ENCODE measurements around the gene LRRN4CL.
"Not testable (repeated sequence)": the region's sequence is repeated elsewhere in the genome, so short reads cannot be mapped to it uniquely, and the experiment has no call there.

The LRRN4CL gene

DNA sequence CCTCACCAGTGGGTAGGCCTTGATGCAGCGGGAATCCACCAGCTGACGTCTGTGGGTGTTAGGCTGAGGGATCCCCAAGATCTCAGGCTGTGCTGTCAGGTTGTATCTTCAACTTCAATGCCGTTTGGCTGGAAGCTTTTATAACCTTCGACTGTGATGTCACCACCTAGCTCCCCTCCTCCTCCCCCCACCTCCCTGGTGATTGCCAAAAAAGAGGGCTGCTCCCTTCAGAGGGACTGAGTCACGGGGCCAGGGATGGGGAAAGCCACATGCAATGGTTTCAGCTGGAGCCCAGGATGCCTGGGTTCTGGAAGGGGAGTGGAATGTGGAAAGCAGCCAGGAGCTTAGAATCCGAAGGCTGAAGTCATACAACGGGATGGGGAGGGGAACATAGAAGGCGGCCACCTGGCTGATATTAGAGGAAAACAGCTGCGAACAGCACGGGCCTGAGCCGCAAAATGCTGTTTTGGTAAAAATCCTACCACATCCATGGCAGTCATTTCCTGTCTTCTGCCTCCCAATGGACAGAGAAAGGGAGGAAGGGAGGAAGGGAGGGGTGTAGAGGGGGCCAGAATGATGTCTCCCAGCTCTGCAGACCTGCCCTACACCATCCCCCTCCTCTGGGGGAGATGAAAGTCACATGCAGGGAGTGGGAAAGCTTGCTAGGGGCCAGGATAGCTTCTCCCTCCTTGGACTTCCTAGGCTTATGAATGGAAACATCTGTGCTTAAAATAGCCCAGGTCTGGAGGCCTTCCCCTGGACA lies at the start of gene LRRN4CL:
Gene LRRN4CL (minus strand): TSS at position 110 of the 763 bp plus-strand sequence. CDS start 1,022 bp downstream, outside the sequence.
- no peak for DNase-seq (ENCODE audit: low read depth in 2 of 2)

- DNase-seq (ENCODE audit: low read depth in 2 of 2), result no peak
Measured at GRCh38 chr11:62737196-62737595, 47.9 kb upstream of the LRRN4CL start.

- DNase-seq (ENCODE audit: low read depth in 2 of 2), result no peak
Measured at GRCh38 chr11:62732830-62733229, 43.5 kb upstream of the LRRN4CL start.

DNA sequence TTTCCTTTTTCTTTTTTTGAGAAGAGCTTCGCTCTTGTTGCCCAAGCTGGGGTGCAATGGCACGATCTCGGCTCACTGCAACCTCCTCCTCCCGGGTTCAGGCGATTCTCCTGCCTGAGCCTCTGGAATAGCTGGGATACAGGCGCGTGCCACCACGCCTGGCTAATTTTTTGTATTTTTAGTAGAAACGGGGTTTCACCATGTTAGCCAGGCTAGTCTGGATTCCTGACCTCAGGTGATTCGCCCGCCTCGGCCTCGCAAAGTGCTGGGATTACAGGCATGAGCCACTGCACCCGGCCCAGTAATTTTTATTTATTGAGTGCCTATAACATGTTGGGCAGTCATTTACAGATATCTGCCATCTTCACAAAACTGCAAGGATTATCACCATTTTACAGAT lies 40.7 kb upstream of the LRRN4CL start:
- not testable (repeated sequence) for DNase-seq (ENCODE audit: low read depth in 2 of 2)

GRCh38 chr11:62728171-62728988 lies 39.0 kb upstream of the LRRN4CL start, which contains the start of gene TTC9C:
Gene TTC9C, plus strand, starts transcription at chr11:62728486. Its CDS starts 363 bp downstream, at chr11:62728849.
- DNase-seq (ENCODE audit: low read depth in 2 of 2), result peak; percentile 77

DNA sequence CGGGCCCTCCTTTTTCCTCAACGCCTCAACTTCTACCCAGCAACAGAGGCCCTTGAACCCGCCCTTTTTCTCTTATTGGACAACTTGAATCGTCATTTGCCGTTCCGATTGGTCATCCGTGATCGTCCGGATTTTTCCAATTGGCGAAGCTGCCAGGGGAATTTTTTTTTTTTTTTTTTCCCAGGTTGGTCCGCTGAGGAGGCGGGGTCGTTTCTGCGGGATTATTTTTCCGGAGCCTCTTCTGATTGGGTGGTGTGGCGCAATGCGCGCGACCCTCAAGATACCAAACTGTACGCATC lies 38.5 kb upstream of the LRRN4CL start:
- peak; percentile 75 to 82 for DNase-seq (ENCODE audit: low read depth in 2 of 2)

DNA sequence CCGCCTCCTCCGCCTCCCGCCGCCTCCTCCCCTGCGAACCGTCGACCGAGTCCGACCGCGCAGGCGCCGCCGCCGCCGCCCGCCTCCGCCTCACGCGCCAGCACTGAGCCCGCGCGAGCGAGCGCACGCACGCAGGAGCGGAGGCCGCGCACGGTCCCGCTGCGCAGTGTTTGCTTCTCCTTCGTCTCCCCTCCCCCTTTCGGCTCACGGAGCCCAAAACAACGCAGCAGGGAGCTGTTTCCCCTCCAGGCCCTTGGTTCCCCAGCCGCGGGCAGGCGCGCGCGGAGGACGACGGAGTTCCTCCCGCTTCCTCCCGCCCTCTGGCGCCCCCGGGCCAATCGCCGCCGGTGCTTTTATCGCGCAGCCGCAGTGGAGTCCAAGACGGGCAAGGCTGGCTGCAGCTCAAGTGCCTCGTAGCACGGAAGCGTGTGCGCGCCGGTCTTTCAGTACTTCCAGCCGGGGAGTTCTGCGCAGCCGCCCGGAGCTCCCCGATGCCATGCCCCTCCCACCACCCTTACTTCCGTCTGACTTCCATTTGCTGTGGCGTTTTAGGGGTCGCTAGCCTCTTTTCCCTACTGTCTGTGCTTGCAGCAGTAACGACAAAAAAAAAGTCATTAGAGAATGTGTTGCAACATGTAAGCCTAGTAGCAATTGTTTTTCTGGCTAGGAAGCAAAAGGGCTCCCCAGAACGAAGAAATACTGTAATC lies 38.0 kb upstream of the LRRN4CL start, which contains the start of gene HNRNPUL2:
Gene HNRNPUL2 (minus strand): TSS at position 293 of the 707 bp plus-strand sequence. CDS start 301 bp downstream, outside the sequence.
- DNase-seq (ENCODE audit: low read depth in 2 of 2), result peak; percentile 98 to 99

GRCh38 chr11:62726915-62727164 lies 37.5 kb upstream of the LRRN4CL start:
- no peak for DNase-seq (ENCODE audit: low read depth in 2 of 2)

DNA sequence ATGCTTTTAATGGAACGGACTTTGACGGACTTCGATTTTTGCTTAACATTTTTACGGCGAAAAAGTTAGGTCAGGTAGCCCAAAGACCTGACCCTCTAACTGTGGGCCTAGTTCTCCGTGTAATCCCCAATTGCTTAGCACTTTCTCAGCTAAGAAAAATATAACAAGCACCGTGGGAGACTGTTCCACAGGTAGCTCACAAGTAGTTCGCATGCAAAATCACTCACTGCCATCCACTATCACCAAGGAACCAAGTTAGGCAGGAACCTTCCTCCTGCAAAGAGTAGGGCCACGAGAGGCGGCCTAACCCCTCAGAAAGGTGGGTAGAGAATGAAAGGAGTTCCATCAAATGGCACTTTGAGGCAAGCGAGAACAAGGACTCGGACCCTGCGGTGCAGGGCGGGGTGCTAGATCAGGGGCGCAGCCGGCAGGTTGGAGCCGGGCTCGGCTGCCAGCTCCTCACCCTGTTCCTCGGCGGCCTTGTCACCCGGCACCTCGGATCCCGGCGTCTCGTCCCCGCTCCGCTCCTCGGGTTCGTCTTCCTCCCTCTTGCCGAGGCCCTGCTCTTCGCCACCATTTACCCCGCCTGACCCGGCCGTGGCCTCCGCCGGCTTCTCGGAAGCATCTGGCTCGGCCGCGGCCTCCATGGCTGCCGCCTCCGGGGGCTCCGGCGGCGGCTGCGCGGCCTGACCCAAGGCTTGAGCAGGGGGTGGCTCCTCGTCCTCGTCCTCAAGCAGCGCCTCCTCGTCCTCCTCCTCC lies 37.0 kb upstream of the LRRN4CL start:
- DNase-seq (ENCODE audit: low read depth in 2 of 2), result no peak

DNA sequence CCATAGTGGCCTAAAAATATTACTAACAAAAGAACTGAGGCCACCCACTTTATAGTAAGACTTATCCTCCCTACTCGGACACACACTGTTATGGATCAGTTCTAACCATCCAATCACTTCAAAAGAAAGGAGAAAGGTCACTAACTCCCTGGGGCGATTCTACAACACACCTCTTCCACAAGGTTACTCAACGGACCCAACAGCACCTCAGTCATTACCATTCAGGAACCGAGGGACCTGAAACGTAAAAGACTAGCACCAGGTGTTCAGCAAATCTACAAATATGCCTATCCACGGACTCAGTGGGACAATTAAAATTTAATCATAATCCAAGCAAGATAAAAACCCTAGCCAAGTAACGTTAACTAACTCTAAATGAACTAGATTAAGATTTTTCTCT lies 36.3 kb upstream of the LRRN4CL start:
- no peak for DNase-seq (ENCODE audit: low read depth in 2 of 2)

DNA sequence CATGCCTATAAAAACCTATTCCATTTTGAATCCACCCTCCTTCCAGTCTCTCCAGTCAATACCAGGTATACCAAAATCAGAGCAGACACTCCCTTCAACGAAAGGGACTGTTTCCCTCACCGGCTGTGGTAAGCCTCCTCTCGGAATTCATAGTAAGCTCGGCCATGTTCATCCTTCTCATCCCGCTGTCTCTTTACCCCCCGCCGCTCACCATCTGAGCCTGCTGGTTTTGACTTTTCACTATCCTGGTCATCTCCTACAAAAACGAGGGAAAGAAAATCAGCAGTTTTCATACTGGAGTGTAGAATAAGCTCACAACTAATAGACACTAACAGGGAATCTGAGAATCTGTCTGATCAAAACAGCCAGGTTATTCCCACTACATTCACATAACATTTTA lies 34.8 kb upstream of the LRRN4CL start:
- DNase-seq (ENCODE audit: low read depth in 2 of 2), result no peak

DNA sequence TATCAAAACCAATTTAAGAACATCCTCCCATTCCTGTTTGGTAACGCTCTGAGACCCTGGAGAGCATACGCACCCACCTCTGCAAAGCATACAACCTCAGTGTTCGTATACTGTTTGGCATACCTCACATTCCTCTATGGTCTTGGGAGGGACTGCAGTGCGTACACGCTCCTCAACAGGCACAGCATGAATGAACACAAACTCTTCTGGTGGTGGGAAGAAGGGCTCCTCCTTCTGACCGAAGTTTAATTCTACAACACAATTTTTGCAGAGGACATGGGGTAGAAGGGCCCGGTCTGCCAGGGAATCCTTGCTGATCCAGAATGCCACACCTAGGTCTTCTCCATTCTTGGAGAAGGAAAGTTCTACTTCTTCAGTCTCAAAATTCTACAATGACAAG lies 32.7 kb upstream of the LRRN4CL start:
- DNase-seq (ENCODE audit: low read depth in 2 of 2), result no peak

DNA sequence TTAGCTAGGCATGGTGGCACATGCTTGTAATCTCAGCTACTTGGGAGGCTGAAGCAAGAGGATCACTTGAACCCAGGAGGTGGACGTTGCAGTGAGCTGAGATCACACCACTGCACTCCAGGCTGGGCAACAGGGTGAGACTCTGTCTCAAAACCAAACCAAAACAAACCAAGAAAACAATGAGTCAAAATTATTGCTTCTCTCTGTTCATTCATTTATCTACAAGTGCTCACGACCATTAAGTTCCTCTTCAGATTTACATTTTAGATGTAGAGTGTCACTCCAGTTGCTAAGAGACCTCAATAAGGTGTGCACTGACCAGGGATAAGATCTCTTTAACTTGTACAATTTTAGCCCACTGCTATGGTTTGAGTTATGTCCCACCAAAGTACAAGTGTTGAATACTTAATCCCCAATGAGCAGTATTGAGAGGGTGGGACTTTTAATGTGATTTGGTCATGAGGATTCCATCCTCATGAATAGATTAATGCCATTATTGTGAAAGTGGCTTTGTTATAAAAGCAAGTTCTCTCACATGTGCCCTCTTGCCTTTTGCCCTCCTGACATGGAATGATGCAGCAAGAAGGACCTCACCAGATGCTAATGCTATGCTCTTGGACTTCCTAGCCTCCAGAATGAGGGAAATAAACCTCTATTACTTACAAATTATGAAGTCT lies 30.1 kb upstream of the LRRN4CL start:
- DNase-seq (ENCODE audit: low read depth in 2 of 2), result no peak

- DNase-seq (ENCODE audit: low read depth in 2 of 2), result no peak
Measured at GRCh38 chr11:62716816-62717215, 27.5 kb upstream of the LRRN4CL start.

DNA sequence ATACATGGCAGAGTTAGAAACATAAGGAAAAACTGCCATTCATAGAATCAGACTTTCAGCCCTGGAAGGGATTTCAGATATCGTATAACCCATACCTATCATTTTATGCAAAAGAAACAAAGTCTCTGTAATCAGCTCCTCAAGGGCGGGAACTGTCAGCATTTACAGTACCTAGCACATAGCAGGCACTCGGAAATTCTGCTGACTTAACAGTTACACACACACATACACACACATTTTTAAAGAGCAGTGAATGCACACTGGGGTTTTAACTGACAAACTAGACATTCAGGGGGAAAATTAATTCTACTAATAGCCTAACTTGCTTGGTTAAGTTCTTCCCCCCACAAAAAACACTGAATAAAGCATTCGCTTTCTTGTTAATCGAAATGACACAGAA lies 26.9 kb upstream of the LRRN4CL start:
- DNase-seq (ENCODE audit: low read depth in 2 of 2), result no peak

- no peak for DNase-seq (ENCODE audit: low read depth in 2 of 2)
Measured at GRCh38 chr11:62715150-62716130, 26.1 kb upstream of the LRRN4CL start.

DNA sequence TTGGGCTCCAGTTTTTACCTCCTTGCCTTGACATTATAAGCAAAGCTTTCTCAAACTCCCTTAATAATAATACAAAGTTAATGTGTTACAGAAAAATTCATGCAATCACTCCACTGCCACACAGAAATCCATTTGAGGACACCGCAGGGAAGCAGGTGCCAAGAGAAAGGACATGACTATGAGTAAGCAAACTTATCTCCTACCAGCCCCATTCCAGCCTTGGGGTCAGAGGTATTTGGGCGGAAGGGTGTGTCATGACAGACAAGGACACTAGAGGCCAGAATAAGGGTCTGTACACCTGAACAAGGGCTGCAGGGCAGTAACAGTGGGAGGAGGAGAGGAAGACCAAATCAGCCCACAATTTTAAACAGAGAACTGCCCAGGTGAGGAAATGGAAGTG lies 24.0 kb upstream of the LRRN4CL start:
- DNase-seq (ENCODE audit: low read depth in 2 of 2), result no peak

GRCh38 chr11:62712861-62713260 lies 23.5 kb upstream of the LRRN4CL start:
- DNase-seq (ENCODE audit: low read depth in 2 of 2), result no peak

DNA sequence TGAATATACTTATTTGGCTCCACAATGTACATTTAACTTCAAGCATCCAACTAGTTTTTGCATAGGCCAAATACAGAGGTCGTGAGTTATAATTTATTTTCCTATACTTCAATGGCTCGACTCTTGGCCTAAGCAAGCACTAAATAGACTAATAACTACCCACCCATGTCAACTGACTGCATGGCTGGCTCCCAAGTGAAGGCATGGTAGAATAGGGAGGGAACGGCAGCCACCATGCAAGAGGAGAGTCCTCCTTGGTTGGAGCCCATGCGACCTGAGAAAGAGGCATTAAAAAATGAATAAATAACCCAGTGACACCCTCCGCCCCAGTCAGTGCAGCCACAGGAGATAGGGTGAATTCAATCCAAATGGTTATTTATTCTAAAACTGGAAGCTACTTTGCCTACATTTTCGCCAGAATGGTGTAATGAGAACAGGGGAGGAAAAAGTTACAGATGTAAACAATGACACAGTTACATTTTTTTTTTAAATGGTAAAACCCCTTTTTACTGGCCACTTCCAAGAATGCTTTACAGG lies 23.0 kb upstream of the LRRN4CL start:
- DNase-seq (ENCODE audit: low read depth in 2 of 2), result no peak

GRCh38 chr11:62710001-62710345 lies 20.6 kb upstream of the LRRN4CL start:
- DNase-seq (ENCODE audit: low read depth in 2 of 2), result peak; percentile 7 to 10

Data from stimulated activated CD8-positive, alpha-beta memory T cell treated with anti-CD3 and anti-CD28 coated beads, Interleukin-7, amount 100 ng/mL, for 4 hours (primary cell).